ENCODE data around the gene MPI.
"Not testable (repeated sequence)": the region's sequence is repeated elsewhere in the genome, so short reads cannot be mapped to it uniquely, and the experiment has no call there.

MPI gene

DNA sequence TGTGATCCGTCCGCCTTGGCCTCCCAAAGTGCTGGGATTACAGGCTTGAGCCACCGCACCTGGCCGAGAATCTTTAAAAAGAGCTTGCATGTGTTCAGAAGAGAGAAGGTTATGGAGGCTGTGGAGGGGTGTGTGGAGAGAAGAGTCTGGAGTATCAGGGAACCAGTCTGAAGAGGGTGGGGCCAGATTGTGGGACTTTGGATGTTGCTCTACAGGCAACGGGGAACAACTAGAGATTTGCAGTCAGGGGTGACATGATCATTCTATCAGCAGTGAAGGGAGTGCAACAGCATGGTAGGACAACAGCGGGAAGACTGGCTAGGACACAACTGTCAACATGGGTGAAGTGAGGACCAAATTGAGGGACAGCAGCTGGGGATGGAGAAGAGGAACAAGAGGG, 25.5 kb upstream of the MPI start:
- DNase-seq, result no peak

DNA sequence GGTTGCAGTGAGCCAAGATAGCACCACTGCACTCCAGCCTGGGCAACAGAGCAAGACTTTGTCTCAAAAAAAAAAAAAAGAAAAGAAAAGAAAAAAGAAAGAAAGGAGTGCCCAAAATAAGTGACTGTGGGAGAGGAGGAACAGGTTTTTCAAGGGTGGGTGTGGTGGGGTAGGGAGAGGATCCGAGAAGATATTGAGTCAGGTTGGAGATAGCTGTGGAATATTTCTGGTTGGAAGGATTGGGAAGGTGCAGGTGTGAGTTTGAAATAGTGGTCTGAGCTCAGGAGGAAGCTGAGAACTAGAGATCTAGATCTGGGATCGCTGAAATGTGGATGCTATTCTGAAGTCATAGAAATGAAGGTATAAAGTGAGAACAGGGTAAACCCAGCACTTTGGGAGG, 24.5 kb upstream of the MPI start:
- no peak for DNase-seq

DNA sequence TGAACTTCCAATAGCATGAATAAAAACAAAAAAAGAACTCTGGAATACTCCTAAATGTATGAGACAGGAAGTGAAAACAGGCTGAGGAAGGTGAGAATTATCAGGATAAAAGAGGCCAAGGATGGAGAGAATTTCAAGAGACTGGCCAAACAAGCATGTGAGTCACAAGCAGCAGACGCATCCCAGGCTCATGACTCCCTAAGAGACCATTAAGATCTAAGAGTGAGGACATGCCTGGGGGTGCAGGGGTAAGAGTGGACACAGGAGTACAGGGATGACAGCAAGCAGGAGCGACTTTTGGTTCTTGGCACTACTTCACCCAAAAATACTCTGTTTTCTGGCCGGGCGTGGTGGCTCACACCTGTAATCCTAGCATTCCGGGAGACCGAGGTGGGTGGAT, 23.8 kb upstream of the MPI start:
- DNase-seq, result no peak

DNA sequence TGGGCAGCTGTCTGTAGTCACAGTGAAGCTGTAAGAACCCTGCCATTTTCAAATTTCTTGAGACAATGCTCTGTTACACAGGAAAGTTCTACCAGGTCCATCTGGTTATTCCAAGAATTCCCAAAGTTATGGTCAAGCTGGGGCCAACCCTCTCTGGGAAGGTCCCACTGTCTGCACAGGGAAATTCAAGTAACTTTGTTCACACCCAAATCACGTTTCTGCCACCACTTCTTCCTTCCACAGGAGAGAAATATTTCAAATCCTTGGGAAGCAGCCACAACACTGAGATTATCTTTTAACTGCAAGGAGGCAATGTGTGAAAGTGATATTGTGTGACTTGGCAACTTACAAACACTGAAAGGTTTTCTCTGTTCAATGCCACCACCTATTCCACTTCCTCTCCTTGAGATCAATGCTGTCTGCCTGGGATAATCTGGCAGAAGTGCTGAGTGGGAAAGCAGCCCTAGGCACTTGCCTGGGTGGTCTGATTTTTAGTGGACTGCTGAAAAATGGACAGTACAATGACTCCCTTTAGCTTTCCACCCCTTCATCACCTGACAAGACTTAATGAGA, 22.3 kb upstream of the MPI start:
- DNase-seq, result no peak

DNA sequence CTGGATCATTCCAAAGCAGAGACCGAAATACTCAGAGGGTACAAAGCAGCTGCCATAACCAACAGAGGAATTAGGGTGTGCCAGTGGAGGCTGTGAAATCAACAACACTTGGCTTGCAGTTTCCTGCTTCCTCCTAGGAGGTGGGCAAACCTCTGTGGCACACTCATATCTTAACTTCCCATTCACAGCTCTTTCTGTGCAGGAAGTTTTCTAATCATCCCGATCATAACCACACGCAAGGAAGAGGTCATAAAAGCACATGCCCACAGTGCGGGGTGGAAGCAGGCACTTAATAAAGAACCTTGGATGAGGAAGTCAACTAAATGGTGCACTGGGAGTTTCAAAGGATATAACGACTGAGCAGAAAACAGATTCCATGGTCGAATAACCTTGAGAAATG, 21.8 kb upstream of the MPI start:
- DNase-seq, result no peak

DNA sequence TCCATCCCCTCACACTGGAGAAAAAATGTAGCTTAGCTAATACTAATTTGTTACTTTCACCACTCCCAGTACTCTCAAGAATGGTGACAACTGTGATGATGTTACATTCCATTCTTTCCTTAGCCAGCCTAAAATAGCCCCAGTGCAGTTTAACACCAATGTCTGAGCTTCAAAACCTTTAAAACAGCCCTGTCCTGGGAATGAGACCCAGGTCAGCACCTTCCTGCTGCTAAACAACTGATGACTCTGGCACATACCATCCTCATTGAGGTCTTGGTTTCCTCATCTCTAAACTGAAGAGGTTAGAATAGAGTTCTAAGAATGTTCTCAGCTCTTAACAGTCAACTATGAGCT, 20.5 kb upstream of the MPI start:
- DNase-seq, result no peak

DNA sequence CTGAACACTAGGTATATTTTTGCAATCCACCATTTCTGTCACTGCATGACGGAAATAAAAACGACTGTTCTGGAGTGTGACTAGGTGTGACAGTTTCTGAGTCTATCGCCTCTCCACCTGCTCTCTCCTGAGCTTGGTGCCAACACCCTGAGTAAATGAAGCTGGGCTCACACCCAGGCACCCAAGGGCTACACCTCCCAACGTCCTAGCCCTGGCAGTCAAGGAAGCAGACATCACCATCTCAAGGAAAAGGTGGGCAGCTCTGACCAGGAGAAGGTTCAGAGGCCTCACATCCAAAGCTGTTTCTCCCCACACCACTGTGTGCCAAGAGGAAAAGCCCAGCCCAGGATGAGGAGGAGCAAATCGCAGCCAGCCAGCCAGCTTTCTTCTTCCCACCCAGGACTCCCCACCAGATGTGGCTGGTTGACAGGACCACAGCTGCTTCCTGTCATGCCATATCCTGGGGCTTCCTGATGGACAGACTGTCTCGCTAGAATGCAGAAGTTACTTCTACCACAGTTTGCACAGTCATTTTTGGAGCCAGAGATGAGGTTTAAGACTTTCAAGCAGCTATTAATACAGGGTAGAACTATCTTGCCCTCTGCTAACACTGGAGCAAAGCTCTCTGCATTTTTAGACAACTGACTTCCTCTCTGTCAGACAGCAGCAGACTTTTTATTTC, 20.0 kb upstream of the MPI start:
- DNase-seq, result no peak

DNA sequence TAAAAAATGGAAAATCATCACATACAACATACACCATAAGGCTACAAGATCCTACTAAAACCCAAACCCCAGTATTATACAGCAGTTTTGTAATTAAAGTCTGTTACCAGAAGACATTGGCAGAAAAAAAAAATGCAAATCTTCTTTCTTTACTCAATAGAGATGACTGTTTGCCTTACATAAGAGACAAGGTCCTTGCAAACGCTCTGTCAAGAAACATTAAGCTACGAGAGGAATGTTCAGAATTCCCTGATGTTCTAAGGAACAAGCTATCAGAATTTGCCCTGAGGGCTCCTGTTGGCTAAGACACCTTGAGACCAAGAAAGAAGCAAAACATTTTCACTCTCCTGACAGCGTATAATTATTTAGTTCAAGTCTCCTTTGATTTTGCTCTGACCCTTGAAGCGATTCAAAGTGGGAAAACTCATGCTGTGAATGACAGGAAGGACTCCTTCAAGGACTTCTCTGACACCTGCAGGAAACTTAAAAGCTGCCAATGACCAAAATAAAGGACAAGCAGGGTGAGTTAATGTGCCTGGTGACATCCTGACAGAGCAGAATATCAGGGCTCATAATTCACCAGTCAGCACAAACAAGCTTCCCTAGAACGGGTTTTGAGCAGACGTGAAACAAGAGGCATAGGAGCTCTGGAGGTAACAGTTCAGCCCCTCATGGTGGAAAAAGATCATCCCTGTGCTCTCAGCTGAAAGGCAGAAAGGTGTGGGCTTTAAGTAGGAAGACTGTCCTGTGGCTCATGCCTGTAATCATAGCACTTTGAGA, 19.2 kb upstream of the MPI start:
- no peak for DNase-seq

DNA sequence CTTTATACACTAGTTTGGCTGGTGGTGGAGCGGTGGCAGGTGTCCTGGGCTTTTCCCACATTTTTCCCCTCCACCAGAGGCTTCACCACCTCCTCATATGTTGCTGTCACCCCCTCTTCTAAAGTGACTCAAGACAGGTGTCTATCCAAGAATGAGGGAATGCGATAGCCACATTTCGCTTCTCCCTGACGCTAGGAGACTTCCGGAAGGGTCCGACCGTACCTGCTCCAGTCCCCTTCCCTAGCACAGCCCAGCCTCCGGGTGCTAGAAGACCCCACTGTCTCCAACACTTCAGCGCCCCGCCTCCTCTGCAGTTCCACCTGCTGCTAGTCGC, 17.2 kb upstream of the MPI start:
- DNase-seq, result no peak

DNA sequence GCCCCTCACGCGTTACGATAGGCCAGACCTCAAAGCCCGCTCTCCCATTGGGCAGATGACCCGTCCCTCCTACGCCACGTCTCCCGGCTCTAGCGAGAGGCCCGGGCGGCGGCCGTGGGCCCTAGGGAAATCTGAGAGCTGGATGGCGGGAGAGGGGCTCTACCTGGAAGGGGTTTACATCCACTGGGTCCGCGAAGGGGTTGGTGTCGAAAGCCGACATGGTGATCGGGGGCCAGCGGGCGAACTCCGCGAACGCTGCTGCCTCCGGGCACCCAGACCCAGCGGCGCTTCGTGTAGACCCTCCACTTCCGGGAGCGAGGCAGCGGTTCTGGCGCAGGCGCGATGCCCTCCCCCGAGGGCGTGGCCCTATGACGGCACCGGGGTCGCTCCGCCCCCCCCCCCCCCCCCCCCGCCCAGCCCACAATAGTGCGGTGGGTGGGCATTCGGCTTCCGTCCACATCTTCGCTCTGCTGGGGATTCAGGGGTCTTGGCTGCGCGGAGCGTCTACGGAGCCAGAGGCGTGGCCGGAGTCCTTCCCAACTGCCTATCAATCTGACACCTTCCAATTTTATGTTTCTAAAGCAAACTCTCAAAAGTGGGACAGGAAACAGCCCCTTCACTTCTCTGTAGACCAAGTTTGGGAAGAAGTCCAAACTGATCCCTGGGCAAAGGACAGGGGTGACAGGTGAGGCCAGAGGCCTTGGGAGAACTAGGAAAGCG, 16.6 kb upstream of the MPI start, which contains the start of gene SCAMP2:
SCAMP2 (minus strand) TSS at position 330 of the 720 bp plus-strand sequence; CDS start at position 220, 110 bp downstream.
- peak; percentile 68 for DNase-seq

DNA sequence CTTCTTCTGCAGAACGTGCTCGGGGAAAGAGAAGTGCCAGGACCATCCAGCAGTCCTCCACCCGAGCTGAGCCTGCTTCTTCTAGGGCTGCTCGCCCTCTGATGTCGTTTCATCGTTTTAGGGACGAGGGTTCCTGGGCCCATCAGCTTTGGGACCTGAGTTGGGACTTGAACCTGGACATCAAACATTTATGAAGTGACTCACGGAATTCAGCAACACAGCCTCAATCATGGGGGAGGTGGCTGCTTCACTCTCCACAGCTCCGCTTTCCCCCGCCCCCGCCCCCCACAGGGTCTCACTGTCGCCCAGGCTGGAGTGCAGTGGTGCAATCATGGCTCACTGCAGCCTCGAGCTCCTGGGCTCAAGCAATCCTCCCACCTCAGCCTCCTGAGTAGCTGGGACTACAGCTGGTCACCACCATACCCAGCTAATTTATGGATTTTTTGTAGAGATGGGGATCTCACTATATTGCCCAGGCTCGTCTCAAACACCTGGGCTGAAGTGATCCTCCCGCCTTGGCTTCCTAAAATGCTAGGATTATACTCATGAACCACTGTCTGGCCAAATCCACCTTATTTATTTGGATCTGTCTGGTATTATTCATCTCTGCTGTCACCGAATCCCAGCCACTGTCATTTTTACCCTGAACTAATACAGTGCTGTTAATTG, 16.0 kb upstream of the MPI start:
- DNase-seq, result no peak

DNA sequence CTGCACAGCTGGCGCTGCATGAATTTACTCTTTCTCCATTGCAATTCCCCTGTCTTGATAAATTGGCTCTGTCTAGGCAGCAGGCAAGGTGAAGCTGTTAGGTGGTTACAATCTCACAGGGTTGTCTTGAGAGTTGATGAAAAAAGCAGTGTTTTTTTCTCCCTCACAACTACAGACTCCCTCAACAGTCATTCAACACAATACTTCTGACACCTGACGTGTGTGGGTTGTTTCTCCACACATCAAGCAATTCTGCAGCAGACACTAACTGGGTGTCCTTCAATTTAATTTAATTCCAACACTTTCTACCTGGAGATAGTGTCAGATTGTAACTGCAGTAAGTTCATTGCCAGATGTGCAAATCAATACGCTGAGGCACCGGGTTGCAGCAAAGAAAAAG, 11.6 kb upstream of the MPI start:
- DNase-seq, result no peak

DNA sequence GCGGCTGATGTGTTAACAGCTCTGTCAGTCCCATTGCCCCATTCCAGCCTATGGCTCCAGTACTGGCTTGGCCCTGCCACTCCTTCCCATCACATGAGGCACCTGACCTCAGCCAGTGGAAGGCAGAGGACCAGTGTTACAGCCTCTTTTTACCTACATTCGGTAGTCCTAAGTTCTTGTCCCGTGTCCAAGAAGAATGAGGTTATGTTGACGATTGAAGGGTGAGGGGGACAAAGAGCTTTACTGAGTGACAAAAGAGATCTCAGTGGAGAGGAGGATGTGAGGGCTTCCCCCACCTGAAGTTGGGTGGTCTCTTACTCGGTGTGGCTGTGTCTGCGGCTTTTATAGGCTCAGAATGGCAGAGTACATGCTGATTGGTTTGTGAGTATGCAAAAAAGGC, 7.3 kb upstream of the MPI start:
- no peak for DNase-seq

DNA sequence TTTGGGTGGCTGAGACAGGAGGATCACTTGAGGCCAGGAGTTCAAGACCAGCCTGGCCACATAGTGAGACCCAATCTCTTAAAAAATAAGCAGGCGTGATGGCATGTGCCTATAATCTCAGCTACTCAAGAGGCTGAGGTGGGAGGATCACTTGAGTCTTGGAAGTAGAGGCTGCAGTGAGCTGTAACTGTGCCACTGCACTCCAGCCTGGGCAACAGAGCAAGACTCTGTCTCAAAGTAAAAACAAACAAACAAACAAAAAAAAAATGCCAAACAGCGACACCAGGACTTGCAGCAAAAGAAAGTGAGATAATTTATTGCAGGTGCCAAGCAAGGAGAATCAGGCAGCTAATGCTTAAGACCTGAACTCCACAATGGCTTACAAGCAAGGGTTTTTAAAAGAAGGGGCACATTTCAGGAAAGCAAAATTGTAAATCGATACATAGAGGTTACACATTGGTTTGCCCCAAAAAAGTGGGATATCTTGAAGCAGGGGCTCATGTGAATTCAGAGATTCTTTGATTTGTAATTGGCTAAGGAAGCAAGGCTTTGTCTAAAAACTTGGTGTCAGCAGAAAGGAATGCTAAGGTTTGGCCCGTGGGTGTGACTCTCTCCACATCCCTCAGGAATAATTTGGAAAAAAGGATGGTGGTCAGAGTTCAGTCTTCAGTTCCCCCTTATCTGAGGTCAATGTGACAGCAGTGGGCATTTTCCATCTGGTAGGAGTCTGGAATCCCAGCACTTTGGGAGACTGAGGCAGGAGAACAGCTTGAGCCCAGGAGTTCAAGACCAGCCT, 5.2 kb upstream of the MPI start:
- DNase-seq, result no peak

DNA sequence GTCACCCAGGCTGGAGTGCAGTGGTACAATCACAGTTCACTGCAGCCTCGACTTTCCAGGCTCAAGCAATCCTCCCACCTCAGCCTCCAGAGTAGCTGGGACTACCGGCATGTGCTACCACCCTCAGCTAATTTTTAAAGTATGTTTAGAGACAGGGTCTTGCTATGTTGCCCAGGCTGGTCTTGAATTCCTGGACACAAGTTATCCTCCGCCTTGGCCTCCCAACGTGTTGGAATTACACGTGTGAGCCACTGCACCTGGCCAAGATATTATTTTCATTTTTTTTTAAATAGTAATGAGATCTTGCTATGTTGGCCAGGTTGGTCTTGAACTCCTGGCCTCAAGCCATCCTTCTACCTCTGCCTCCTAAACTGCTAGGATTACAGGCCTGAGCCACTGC, 4.4 kb upstream of the MPI start:
- DNase-seq, result no peak

DNA sequence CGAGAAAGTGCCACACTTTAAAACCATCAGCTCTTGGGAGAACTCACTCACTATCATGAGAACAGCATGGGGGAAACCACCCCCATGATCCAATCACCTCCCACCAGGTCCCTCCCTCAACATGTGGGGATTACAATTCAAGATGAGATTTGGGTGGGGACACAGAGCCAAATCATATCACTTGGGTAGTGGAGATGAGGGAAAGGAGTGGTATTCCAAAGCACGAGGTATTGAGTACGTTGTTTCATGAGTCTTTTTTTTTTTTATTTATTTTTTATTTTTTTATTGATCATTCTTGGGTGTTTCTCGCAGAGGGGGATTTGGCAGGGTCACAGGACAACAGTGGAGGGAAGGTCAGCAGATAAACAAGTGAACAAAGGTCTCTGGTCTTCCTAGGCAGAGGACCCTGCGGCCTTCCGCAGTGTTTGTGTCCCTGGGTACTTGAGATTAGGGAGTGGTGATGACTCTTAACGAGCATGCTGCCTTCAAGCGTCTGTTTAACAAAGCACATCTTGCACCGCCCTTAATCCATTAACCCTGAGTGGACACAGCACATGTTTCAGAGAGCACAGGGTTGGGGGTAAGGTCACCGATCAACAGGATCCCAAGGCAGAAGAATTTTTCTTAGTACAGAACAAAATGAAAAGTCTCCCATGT, 2.2 kb upstream of the MPI start:
- DNase-seq, result not testable (repeated sequence)

DNA sequence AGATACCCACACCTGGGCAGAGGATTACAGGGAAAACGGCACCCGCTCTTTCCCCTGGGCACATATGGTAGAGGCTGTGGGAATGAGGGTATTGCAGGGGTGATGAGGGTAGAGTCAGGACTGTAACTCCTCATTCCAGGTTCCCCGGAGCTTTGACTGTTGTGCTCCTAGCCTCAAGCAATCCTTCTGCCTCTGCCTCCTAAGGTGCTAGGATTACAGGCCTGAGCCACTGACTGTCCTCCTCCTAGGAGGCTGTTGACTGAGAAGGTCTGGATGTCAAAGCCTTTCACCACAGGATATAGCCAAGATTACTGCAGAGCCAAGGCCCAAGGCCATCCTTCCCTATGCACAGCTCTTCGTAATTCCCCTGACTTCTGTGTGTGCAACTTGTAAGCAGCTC, 1.1 kb upstream of the MPI start:
- no peak for DNase-seq

DNA sequence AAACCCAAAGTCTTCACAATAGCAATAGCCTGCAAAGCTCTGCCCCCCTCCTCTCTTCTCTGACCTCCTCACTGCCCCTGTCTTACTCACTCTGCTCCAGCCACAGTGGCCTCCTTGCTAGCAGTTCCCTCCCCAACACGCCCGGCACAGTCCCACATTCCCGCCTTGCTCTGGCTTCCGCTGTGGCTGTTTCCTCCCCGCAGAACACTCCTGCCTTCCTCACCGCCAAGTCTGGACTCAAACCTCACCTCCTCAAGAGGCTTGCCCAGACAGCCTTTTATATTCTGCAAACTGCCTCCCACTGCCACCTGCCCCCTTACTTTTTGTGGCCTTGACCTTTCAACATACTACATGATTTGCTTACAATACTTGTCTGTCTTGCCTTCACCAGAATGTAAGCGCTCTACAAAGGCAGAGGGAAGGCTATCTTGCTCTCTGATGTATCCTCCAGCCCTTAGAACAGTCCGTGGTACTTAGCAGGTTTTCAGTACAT, 406 bp upstream of the MPI start:
- peak; percentile 30 for DNase-seq

DNA sequence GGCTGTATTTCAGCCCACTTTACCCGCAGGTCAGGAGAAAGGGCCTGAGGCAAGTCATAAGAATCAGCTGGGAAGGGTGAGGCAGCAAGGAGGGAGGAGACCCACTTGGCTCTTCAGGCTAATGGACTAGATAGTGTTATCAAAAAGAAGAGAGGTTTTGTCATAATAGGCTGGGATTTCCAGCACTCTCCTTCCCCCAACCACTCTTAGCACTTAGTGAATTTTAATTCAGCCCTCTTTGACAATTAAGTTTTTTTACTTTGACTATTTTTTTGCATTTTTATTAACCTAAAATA, 771 bp downstream of the MPI start:
- DNase-seq, result no peak

DNA sequence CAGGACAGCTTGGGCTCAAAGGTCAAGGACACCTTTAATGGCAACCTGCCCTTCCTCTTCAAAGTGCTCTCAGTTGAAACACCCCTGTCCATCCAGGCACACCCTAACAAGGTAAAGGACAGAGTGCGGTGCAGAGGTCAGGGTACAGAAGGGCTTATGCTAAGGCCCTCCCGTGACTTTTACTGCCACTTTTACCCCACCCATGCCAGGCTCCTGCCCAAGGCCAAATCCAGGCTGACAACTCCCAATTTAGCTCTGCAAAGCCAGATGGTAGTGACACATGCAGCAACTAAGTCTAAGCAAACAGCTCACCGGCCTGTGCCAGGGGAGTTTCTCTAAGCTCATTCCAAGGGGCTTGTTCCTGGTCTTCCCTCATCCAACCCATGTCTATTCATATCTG, 1.6 kb downstream of the MPI start:
- DNase-seq, result no peak

DNA sequence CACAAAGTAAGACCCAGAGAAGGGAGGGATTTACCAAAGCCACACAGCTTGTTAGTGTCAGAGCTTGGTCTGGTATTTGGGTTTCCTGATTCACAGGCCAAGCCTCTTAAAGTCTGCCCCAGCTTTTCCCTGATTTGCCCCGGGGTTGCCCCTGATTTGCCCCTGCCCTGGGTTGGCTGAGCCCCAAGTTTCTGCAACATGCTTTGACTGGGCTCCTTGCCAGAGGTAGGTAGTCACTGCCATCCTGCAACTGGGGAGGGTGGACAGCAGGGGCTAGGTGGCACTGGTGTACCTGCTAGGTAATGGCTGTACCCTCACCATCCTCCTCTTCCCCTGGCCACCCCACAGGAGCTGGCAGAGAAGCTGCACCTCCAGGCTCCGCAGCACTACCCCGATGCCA, 2.5 kb downstream of the MPI start:
- DNase-seq, result no peak

DNA sequence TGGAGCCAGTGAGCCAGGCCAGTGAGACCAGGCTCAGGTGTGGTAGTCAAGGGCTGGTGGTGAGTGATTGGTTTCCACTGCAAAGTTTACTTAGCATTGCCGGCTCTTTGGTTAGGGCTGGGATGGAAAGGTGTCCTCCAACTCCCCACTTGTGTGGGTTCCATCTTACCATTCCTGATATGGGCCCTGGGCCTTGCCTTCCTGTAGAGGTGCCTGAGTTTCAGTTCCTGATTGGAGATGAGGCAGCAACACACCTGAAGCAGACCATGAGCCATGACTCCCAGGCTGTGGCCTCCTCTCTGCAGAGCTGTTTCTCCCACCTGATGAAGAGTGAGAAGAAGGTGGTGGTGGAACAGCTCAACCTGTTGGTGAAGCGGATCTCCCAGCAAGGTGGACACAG, 3.1 kb downstream of the MPI start:
- no peak for DNase-seq

Data from DMS79 treated with DMSO at 0.1 percent for 48 hours (cell line).